HEK293T (cell line): ENCODE data around the gene DSCAM.

Experiments
- CTCF ChIA-PET: fragments of 350-600 bp; formaldehyde crosslinking; extraction: SDS; loops from one replicate; lab custom pipeline; 2021; ENCODE audit warnings: antibody characterized with exemption, inconsistent platforms; lab: Yijun Ruan, JAX
- POLR2A ChIA-PET: fragments of 350-600 bp; formaldehyde crosslinking; extraction: SDS; loops from one replicate; lab custom pipeline; 2020; ENCODE audit warnings: antibody characterized with exemption, inconsistent platforms; lab: Yijun Ruan, JAX
- DNase-seq: peaks from one replicate; pipeline ENCODE4 v3.0.0; 2012; ENCODE audit warnings: mixed read lengths; ENCODE audit errors: extremely low spot score
- ARNT ChIP-seq: fragments of 450-650 bp; IDR thresholded peaks from 2 replicates; pipeline ENCODE4 v1.6.1; 2017; ENCODE audit warnings: mild to moderate bottlenecking
- BHLHE40 ChIP-seq: fragments of 450-650 bp; IDR thresholded peaks from 2 replicates; pipeline ENCODE4 v1.6.1; 2016; ENCODE audit warnings: mild to moderate bottlenecking, moderate library complexity, borderline replicate concordance
- CTBP1 ChIP-seq: fragments of 450-650 bp; IDR thresholded peaks from 2 replicates; pipeline ENCODE4 v1.6.1; 2016; ENCODE audit warnings: borderline replicate concordance
- ELF4 ChIP-seq: fragments of 450-650 bp; IDR thresholded peaks from 2 replicates; pipeline ENCODE4 v1.6.1; 2017; ENCODE audit warnings: antibody characterized with exemption
- FOXA1 ChIP-seq: fragments of 450-650 bp; IDR thresholded peaks from 2 replicates; pipeline ENCODE4 v1.6.1; 2016; ENCODE audit warnings: mild to moderate bottlenecking
- FOXK2 ChIP-seq: fragments of 450-650 bp; IDR thresholded peaks from 2 replicates; pipeline ENCODE4 v1.6.1; 2016; ENCODE audit warnings: mild to moderate bottlenecking
- FOXM1 ChIP-seq: fragments of 450-650 bp; IDR thresholded peaks from 2 replicates; pipeline ENCODE4 v1.6.1; 2017; ENCODE audit warnings: mild to moderate bottlenecking, borderline replicate concordance
- HDGF ChIP-seq: fragments of 450-650 bp; IDR thresholded peaks from 2 replicates; pipeline ENCODE4 v1.6.1; 2017; ENCODE audit warnings: antibody characterized with exemption, borderline replicate concordance
- L3MBTL2 ChIP-seq: fragments of 450-650 bp; conservative IDR thresholded peaks from 2 replicates; pipeline ENCODE4 v1.6.1; 2016; ENCODE audit warnings: mild to moderate bottlenecking
- LEF1 ChIP-seq: fragments of 450-650 bp; IDR thresholded peaks from 2 replicates; pipeline ENCODE4 v1.6.1; 2017; ENCODE audit warnings: mild to moderate bottlenecking, borderline replicate concordance
- NFRKB ChIP-seq: fragments of 450-650 bp; IDR thresholded peaks from 2 replicates; pipeline ENCODE4 v1.6.1; 2016; ENCODE audit warnings: mild to moderate bottlenecking, moderate library complexity
- SP1 ChIP-seq: fragments of 450-650 bp; IDR thresholded peaks from 2 replicates; pipeline ENCODE4 v1.6.1; 2017
- SUZ12 ChIP-seq: fragments of 450-650 bp; IDR thresholded peaks from 2 replicates; pipeline ENCODE4 v1.6.1; 2016; ENCODE audit warnings: mild to moderate bottlenecking
- TARDBP ChIP-seq: fragments of 450-650 bp; IDR thresholded peaks from 2 replicates; pipeline ENCODE4 v1.6.1; 2016
- ZNF384 ChIP-seq: fragments of 450-650 bp; IDR thresholded peaks from 2 replicates; pipeline ENCODE4 v1.6.1; 2016
- TF ChIP-seq, protein P1 (sequence below): fragments of 450-650 bp; IDR thresholded peaks from 2 replicates; pipeline ENCODE4 v1.6.1; 2016

DSCAM gene

GRCh38 chr21:40795313-40795712 lies 51.6 kb downstream of the DSCAM start:
- CTCF ChIA-PET: no interaction called here
- DNase-seq: no peak
- POLR2A ChIA-PET: no interaction called here
- no peak for TF ChIP-seq ZNF384
- TF ChIP-seq CTBP1: no peak
- TF ChIP-seq, protein P1, sequence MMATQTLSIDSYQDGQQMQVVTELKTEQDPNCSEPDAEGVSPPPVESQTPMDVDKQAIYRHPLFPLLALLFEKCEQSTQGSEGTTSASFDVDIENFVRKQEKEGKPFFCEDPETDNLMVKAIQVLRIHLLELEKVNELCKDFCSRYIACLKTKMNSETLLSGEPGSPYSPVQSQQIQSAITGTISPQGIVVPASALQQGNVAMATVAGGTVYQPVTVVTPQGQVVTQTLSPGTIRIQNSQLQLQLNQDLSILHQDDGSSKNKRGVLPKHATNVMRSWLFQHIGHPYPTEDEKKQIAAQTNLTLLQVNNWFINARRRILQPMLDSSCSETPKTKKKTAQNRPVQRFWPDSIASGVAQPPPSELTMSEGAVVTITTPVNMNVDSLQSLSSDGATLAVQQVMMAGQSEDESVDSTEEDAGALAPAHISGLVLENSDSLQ: no peak

GRCh38 chr21:40792691-40793456 lies 54.1 kb downstream of the DSCAM start:
- no peak for DNase-seq
- TF ChIP-seq ELF4 (no peak), FOXM1 (no peak), NFRKB (no peak), BHLHE40 (no peak), ZNF384 (no peak), LEF1 (no peak), SP1 (no peak)
- POLR2A ChIA-PET: no interaction called here
- CTCF ChIA-PET: no interaction called here

- POLR2A ChIA-PET: no interaction called here
- TF ChIP-seq CTBP1 (no peak), SUZ12 (no peak), ZNF384 (no peak), SP1 (no peak), NFRKB (no peak), HDGF (no peak), L3MBTL2 (no peak), TARDBP (no peak), LEF1 (no peak), ELF4 (no peak), ARNT (no peak), FOXA1 (no peak), FOXK2 (no peak)
- TF ChIP-seq, protein P1: no peak
- DNase-seq: no peak
- CTCF ChIA-PET: no interaction called here
Observed at GRCh38 chr21:40788635-40789034, 58.3 kb downstream of the DSCAM start.

- no peak for DNase-seq
- ChIA-PET CTCF (no interaction called here), POLR2A (no interaction called here)
- TF ChIP-seq NFRKB: no peak
- TF ChIP-seq TARDBP: no peak
- TF ChIP-seq, protein P1: no peak
- no peak for TF ChIP-seq ARNT
- no peak for TF ChIP-seq SP1
- no peak for TF ChIP-seq BHLHE40
- no peak for TF ChIP-seq ZNF384
- no peak for TF ChIP-seq LEF1
Observed at GRCh38 chr21:40783404-40783803, 63.6 kb downstream of the DSCAM start.

- TF ChIP-seq FOXA1 (no peak), SP1 (no peak), TARDBP (no peak), FOXK2 (no peak), BHLHE40 (no peak), ARNT (no peak), L3MBTL2 (no peak), FOXM1 (no peak)
- CTCF ChIA-PET: no interaction called here
Observed at GRCh38 chr21:40770435-40771055, 76.4 kb downstream of the DSCAM start.

DNA sequence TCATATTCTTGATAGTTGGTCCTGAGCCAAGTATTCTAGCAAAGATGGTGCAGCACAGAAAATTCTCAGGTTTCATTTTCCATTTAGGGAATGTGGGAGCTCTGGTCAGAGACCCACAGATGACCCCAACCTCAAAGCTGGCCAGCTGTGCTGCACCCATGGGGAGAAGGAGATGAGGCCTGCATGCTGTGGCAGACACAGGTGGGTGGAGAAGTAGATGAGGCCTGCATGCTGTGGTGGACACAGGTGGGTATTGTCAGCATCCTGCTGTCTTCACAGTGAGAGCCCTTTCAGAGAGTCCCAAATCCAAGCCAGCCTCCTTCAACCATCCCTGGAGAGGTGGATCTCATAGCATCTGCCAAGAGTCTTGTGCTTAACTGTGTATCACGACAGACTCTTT lies 77.7 kb downstream of the DSCAM start:
- ChIA-PET POLR2A (no interaction called here), CTCF (no interaction called here)
- DNase-seq: no peak

More at GRCh38 chr21:40770435-40771055, 76.4 kb downstream of the DSCAM start:
- DNase-seq: no peak
- POLR2A ChIA-PET: no interaction called here

DNA sequence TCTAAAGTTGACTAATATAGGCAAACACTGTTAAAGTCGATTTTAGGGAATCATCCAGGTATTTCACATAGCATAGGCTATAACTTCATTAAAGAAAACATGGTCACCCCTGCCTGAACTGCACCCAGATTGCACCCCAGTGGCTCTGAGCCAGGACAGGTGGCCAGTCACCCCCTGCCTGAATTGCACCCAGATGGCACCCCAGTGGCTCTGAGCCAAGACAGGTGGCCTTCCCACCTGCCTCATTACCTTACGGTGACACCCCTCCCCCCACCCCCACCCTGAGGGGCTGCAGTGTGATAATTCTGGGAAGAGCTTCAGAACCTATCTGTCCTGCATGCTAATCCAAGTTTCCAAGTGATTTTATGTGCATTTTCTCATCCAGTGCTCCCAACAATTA lies 78.9 kb downstream of the DSCAM start:
- no peak for DNase-seq
- TF ChIP-seq HDGF: no peak
- TF ChIP-seq ELF4: no peak
- TF ChIP-seq L3MBTL2: no peak
- no peak for TF ChIP-seq FOXK2
- TF ChIP-seq ARNT: no peak
- TF ChIP-seq ZNF384: no peak
- no peak for TF ChIP-seq CTBP1
- no peak for TF ChIP-seq FOXA1
- no peak for TF ChIP-seq FOXM1
- TF ChIP-seq LEF1: no peak
- TF ChIP-seq, protein P1: no peak
- TF ChIP-seq NFRKB: no peak
- no peak for TF ChIP-seq TARDBP
- TF ChIP-seq BHLHE40: no peak
- TF ChIP-seq SUZ12: no peak
- no peak for TF ChIP-seq SP1
- ChIA-PET POLR2A (no interaction called here), CTCF (no interaction called here)

More for the DNA sequence above, 77.7 kb downstream of the DSCAM start:
- TF ChIP-seq TARDBP (no peak), BHLHE40 (no peak), NFRKB (no peak), FOXK2 (no peak), SP1 (no peak)
